ENCODE data around the gene KRT14. TPM values are rescaled to one million over a fixed set of nuclear protein-coding genes. Genes with fewer than 3 reads are reported as not detected.

KRT14 gene
- total and polyA plus RNA-seq, 4 donors = 0.62 to 4.9 (median 1.1) TPM

DNA sequence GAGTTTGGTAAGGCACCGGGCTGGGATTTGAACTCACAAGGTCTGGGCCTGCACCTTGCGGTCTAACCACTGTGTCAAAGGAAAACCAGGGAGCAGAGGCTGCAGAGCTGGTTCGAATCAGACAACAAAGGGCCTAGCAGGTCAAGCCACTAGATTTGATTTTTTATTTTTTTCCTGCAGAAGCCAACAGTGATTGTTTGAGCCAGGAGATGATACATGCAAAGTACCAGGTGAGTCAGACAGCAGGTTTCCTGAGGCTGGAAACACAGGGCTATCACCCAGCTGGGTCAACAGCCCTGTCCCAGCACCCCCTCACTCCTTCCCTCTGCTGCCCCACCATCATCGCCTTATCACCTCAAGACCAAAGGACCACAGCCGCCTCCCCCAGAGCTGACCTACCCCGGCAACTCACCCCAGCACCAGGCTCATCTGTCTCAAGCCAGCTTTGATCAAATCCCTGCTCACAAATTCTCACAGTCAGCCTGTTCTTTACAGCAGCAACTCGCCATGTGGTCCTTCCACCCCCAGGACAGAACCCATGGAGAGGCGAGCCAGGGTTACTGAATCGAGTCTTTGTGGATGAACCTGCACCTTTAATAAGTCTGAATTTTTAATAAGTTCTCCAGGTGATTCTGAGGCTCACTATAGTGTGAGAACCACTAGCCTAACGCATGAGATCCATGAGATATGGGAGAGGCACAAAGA is 45.6 kb downstream of the KRT14 start:
- no peaks in the 10 kb centered on the region for H3K36me3 ChIP-seq (ENCODE audit: control insufficient read depth, insufficient read depth, low read length)
- no peak overlapping the region for H3K4me3 ChIP-seq (ENCODE audit: low read depth, low read length)
- 84% methylated on average over 10 of the region's 10 CpGs for WGBS (ENCODE audit: insufficient coverage)
- no peak for DNase-seq (ENCODE audit: low read depth in 4 of 6, low spot score in 6 of 6)
- H3K27ac ChIP-seq (ENCODE audit: low read depth, low read length) = no peak overlapping the region
- no peaks in the 10 kb centered on the region for H3K9me3 ChIP-seq (ENCODE audit: control insufficient read depth, insufficient read depth, low read length)
- peaks cover 12% of the 10 kb centered on the region for H3K4me1 ChIP-seq (ENCODE audit: control insufficient read depth, insufficient read depth, low read length)
- H3K27me3 ChIP-seq (ENCODE audit: control insufficient read depth, insufficient read depth, low read length) = no peaks in the 10 kb centered on the region

DNA sequence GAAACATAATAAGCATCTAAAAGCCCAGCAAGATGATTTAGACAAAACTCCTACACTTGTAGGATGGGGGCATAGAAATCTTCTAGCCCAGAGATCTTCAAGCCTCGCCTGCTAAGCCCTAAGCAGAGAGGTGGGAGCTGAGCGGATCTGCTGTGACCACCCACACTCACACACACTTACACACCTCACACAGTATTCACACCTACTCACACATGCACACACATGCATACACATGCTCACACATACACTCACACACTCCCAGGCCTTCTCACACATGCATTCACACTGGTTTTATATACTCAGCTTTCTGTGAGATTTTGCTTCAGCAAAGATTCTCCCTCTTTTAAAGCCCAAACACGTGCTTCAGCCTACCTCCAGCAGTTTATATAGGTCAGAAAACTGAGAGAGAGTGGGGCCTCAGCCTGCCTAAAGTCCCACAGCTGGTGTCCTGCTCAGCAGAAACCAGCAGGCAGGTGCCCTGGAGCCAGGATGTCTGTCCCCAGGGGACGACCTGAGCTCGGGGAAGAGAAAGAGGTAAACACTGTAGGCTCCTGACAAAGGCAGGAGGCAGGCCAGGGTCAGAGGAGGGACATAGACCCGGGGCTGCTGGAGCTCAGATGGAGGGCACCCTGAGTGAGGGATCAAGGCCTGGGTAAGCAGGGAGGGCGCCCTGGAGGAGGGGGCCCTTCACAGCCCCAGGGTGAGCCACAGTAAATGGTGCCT is 46.6 kb downstream of the KRT14 start:
- peaks cover 12% of the 10 kb centered on the region for H3K4me1 ChIP-seq (ENCODE audit: control insufficient read depth, insufficient read depth, low read length)
- no peak overlapping the region for H3K4me3 ChIP-seq (ENCODE audit: low read depth, low read length)
- no peak overlapping the region for H3K27ac ChIP-seq (ENCODE audit: low read depth, low read length)
- H3K27me3 ChIP-seq (ENCODE audit: control insufficient read depth, insufficient read depth, low read length) = no peaks in the 10 kb centered on the region
- H3K9me3 ChIP-seq (ENCODE audit: control insufficient read depth, insufficient read depth, low read length) = no peaks in the 10 kb centered on the region
- DNase-seq (ENCODE audit: low read depth in 4 of 6, low spot score in 6 of 6) = no peak
- H3K36me3 ChIP-seq (ENCODE audit: control insufficient read depth, insufficient read depth, low read length) = no peaks in the 10 kb centered on the region
- whole genome bisulfite sequencing (ENCODE audit: insufficient coverage) = 58% methylated on average over 5 of the region's 7 CpGs

DNA sequence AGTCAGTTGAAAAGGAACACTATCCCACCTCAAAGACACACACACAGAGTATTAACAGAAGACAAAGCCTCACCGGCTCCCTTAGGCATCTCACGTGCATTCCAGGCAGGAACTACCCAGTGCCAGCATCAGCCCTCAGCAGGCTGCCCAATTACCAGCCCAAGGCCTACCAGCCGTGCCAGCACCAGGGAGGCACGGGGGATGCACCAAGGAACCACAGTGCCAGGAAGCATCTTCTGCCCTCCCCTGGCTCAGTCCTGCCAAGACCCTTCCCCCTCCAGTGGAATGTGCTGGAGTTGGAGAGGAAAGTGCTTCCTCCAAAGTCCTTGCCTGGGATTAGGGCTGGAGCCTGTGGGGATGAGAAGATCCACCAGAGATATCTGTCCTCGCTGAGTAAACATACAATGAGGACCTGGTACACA is 47.6 kb downstream of the KRT14 start:
- Histone ChIP-seq H3K9me3 (ENCODE audit: control insufficient read depth, insufficient read depth, low read length) (no peaks in the 10 kb centered on the region), H3K27ac (ENCODE audit: low read depth, low read length) (no peak overlapping the region), H3K4me1 (ENCODE audit: control insufficient read depth, insufficient read depth, low read length) (peaks cover 4% of the 10 kb centered on the region), H3K27me3 (ENCODE audit: control insufficient read depth, insufficient read depth, low read length) (no peaks in the 10 kb centered on the region), H3K4me3 (ENCODE audit: low read depth, low read length) (no peak overlapping the region), H3K36me3 (ENCODE audit: control insufficient read depth, insufficient read depth, low read length) (no peaks in the 10 kb centered on the region)
- DNase-seq (ENCODE audit: low read depth in 4 of 6, low spot score in 6 of 6) = no peak
- 50% methylated on average over 2 of the region's 5 CpGs for WGBS (ENCODE audit: insufficient coverage)

DNA sequence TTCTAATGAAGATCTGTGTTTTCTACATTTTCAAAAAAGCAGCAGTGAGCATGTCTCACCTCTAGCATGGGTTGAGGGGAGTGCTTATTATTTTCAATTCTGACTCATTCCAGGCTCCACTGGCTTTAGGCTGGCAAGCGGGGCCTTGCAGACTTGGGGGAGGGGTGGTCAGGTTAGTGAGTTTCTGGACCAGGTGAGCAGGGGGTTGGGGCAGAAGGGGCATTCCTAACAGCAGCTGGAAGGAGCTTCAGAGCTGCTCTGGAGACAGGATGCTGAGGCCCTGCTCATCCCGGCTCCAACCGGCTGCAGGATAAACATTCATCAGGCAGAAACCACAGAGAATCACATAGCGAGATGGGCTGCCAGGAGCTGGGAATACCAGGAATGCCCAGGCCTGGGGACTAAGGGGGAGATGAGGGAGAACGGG is 48.1 kb downstream of the KRT14 start:
- Histone ChIP-seq H3K4me1 (ENCODE audit: control insufficient read depth, insufficient read depth, low read length) (peaks cover 4% of the 10 kb centered on the region), H3K27ac (ENCODE audit: low read depth, low read length) (no peak overlapping the region), H3K9me3 (ENCODE audit: control insufficient read depth, insufficient read depth, low read length) (no peaks in the 10 kb centered on the region), H3K27me3 (ENCODE audit: control insufficient read depth, insufficient read depth, low read length) (no peaks in the 10 kb centered on the region), H3K36me3 (ENCODE audit: control insufficient read depth, insufficient read depth, low read length) (no peaks in the 10 kb centered on the region), H3K4me3 (ENCODE audit: low read depth, low read length) (no peak overlapping the region)
- WGBS (ENCODE audit: insufficient coverage) = 50% methylated on average over 4 of the region's 5 CpGs
- DNase-seq (ENCODE audit: low read depth in 4 of 6, low spot score in 6 of 6) = no peak

DNA sequence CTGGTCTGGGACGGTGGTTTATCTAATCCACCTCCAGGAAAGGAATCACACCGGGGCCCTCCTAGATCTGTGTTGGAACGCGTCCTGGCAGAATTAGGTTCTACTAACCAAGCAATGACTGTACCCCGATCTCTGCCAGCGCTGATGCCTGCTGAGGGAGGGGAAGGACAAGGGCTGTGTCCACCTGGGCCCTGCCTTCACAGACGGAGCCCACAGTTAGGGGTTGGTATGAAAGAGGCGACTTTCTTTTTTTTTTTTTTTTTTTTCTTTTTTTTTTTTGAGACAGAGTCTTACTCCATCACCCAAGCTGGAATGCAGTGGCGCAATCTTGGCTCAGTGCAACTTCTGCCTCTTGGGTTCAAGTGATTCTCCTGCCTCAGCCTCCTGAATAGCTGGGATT is 48.7 kb downstream of the KRT14 start:
- Histone ChIP-seq H3K27ac (ENCODE audit: low read depth, low read length) (no peak overlapping the region), H3K27me3 (ENCODE audit: control insufficient read depth, insufficient read depth, low read length) (no peaks in the 10 kb centered on the region), H3K4me3 (ENCODE audit: low read depth, low read length) (no peak overlapping the region), H3K36me3 (ENCODE audit: control insufficient read depth, insufficient read depth, low read length) (no peaks in the 10 kb centered on the region), H3K9me3 (ENCODE audit: control insufficient read depth, insufficient read depth, low read length) (no peaks in the 10 kb centered on the region), H3K4me1 (ENCODE audit: control insufficient read depth, insufficient read depth, low read length) (peaks cover 4% of the 10 kb centered on the region)
- 93% methylated on average over 3 of the region's 9 CpGs for WGBS (ENCODE audit: insufficient coverage)
- DNase-seq (ENCODE audit: low read depth in 4 of 6, low spot score in 6 of 6) = no peak

DNA sequence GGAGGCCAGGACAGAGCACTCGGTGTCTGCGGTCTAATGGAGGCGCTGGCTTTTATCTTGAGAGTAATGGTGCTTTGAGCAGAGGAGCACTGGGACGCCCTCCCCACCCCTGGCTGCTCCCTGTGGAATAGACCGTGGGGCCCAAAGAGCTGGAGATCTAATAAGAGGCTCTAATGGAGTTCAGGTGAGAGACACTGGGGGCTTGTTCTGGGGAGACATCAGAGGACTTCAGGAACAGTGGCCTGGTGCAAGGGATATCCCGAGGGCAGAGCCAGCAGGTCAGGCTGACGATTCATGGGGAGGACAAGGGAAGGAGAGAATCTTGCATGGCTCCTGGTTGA is 49.1 kb downstream of the KRT14 start:
- no peaks in the 10 kb centered on the region for H3K27me3 ChIP-seq (ENCODE audit: control insufficient read depth, insufficient read depth, low read length)
- H3K27ac ChIP-seq (ENCODE audit: low read depth, low read length) = no peak overlapping the region
- 80% methylated on average over 6 of the region's 7 CpGs for WGBS (ENCODE audit: insufficient coverage)
- no peaks in the 10 kb centered on the region for H3K9me3 ChIP-seq (ENCODE audit: control insufficient read depth, insufficient read depth, low read length)
- H3K36me3 ChIP-seq (ENCODE audit: control insufficient read depth, insufficient read depth, low read length) = no peaks in the 10 kb centered on the region
- H3K4me3 ChIP-seq (ENCODE audit: low read depth, low read length) = no peak overlapping the region
- DNase-seq (ENCODE audit: low read depth in 4 of 6, low spot score in 6 of 6) = no peak
- H3K4me1 ChIP-seq (ENCODE audit: control insufficient read depth, insufficient read depth, low read length) = peaks cover 4% of the 10 kb centered on the region

DNA sequence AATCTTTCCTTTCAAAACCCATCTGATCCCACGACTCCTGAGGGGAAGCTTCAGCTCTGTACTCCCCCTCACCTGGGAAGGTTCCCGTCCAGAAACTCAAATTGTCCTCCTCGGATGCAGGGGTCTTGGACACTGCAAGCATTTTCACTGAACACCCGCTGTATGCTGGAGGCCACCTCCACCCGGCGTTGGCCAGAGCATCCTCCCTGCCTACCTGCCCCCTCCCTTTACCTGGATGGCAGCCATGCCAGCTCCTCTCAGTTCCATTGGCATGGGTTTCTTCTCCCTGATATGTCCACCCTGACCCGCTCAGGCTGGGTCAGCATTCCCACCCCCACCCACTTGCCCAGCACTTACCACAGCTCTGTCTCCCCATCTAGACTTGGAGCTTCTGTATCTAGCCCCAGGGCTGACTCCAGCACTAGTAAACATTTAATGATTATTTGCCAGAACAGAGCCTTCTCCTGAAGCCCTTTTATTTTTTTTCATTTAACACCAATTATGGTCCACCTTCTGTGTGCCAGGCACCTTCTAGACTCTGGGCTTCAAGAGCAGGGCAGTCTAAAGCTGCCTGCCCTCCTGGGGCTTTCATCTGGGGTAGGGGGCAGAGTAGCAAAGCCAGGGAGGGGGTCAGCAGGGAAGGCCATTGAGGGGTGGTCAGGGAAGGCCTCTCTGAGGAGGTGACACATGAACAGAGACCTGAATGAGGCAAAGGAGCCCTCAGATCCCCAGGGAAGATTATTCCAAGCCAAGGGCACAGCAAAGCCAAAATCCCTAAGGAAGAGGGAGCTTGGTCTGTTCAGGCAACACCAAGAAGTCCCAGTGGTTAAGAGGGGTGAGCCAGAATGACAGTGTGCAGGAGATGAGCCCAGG is 49.7 kb downstream of the KRT14 start:
- H3K9me3 ChIP-seq (ENCODE audit: control insufficient read depth, insufficient read depth, low read length) = no peaks in the 10 kb centered on the region
- no peak overlapping the region for H3K27ac ChIP-seq (ENCODE audit: low read depth, low read length)
- peaks cover 4% of the 10 kb centered on the region for H3K4me1 ChIP-seq (ENCODE audit: control insufficient read depth, insufficient read depth, low read length)
- no peaks in the 10 kb centered on the region for H3K27me3 ChIP-seq (ENCODE audit: control insufficient read depth, insufficient read depth, low read length)
- no peaks in the 10 kb centered on the region for H3K36me3 ChIP-seq (ENCODE audit: control insufficient read depth, insufficient read depth, low read length)
- no peak for DNase-seq (ENCODE audit: low read depth in 4 of 6, low spot score in 6 of 6)
- no peak overlapping the region for H3K4me3 ChIP-seq (ENCODE audit: low read depth, low read length)
- WGBS (ENCODE audit: insufficient coverage) = 89% methylated on average over 7 of the region's 7 CpGs

DNA sequence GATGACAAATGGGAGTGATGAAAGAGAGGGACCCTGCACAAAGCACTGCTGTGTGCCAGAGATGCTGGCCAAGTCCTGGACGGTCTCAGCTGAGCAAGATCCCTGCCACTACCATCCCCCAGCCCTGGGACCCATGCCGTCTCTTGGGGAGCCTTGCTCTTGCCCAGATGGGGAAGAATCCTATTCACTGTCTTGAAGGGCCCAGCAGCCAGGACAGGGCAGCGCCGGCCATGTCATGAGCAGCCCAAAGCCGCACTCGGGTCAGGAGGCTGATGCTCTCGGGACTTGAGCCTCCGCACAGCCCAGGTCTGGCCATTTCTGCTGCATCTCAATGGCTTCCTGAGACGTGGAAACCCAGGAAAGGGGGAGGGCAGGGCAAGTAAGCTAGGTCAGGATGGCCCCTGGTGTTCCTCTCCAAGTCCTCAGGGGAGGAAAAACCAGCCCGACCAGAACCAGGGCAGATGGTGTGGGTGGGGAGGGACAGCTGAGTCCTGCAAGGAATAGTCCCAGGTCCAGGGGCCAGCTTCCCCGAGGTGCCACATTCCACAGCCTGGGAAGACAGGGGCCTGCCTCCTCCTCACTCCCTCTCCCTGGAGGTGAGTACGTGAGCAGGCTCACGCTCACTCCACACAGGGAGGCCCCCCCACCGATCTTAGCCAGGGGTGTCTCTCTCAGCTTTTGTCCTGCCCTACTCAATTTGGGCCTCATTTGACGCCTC is 50.8 kb downstream of the KRT14 start:
- H3K9me3 ChIP-seq (ENCODE audit: control insufficient read depth, insufficient read depth, low read length) = no peaks in the 10 kb centered on the region
- WGBS (ENCODE audit: insufficient coverage) = 63% methylated on average over 15 of the region's 15 CpGs
- H3K27ac ChIP-seq (ENCODE audit: low read depth, low read length) = no peak overlapping the region
- no peak overlapping the region for H3K4me3 ChIP-seq (ENCODE audit: low read depth, low read length)
- H3K27me3 ChIP-seq (ENCODE audit: control insufficient read depth, insufficient read depth, low read length) = peaks cover under 1% of the 10 kb centered on the region
- H3K36me3 ChIP-seq (ENCODE audit: control insufficient read depth, insufficient read depth, low read length) = no peaks in the 10 kb centered on the region
- no peak for DNase-seq (ENCODE audit: low read depth in 4 of 6, low spot score in 6 of 6)
- peaks cover 4% of the 10 kb centered on the region for H3K4me1 ChIP-seq (ENCODE audit: control insufficient read depth, insufficient read depth, low read length)

DNA sequence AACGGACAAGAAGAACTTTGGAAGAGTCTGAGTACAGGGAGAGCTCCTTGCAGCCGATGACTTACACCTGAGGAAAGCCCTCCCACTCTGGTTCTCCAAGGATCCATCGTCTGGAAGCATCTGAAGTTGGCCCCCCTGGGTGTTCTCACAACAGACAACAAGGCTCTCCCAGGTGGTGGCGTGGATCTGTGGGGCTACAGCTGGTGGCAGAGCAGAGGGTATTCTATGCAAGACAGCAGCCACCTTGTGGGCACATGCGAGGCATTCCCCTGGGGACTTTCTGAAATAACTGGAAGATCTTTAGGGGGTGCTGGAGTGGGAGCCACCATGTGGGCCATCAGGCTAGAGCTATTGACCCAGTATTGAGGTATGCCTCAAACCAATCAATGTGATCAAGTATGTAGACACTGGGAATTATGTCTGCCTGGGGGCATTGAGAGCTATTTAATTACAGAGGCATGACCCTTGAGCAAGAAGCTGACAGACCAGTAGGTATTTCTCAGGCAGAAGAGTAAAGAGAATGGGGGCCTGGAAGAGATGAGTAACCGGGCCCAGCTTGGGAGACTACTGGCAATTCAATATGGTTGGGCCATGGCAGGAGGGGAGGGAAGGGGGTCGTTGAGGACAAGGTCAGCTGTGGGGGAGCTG is 51.7 kb downstream of the KRT14 start:
- no peaks in the 10 kb centered on the region for H3K4me1 ChIP-seq (ENCODE audit: control insufficient read depth, insufficient read depth, low read length)
- no peak overlapping the region for H3K4me3 ChIP-seq (ENCODE audit: low read depth, low read length)
- no peak for DNase-seq (ENCODE audit: low read depth in 4 of 6, low spot score in 6 of 6)
- no peaks in the 10 kb centered on the region for H3K36me3 ChIP-seq (ENCODE audit: control insufficient read depth, insufficient read depth, low read length)
- WGBS (ENCODE audit: insufficient coverage) = 73% methylated on average over 6 of the region's 7 CpGs
- H3K27me3 ChIP-seq (ENCODE audit: control insufficient read depth, insufficient read depth, low read length) = peaks cover 5% of the 10 kb centered on the region
- no peaks in the 10 kb centered on the region for H3K9me3 ChIP-seq (ENCODE audit: control insufficient read depth, insufficient read depth, low read length)
- no peak overlapping the region for H3K27ac ChIP-seq (ENCODE audit: low read depth, low read length)
